Stimulated activated CD4-positive, alpha-beta T cell treated with anti-CD3 and anti-CD28 coated beads, Interleukin-2, amount 100 ng/mL, for 48 hours (primary cell): Measurements from ENCODE around the gene HOMER1.
"Not testable (repeated sequence)": the region's sequence is repeated elsewhere in the genome, so short reads cannot be mapped to it uniquely, and the experiment has no call there.

Experiments
- DNase-seq, 2 donors: peaks; one replicate each; pipeline ENCODE4 v3.0.0-alpha.2; 2020

Gene HOMER1

GRCh38 chr5:79413112-79413511 is 100.8 kb downstream of the HOMER1 start:
- no peak for DNase-seq

- DNase-seq, result no peak
These were observed 105.9 kb downstream of the HOMER1 start for GRCh38 chr5:79408028-79408427.

GRCh38 chr5:79407591-79407990 is 106.3 kb downstream of the HOMER1 start:
- no peak for DNase-seq

- DNase-seq, result no peak
These were observed 112.7 kb downstream of the HOMER1 start for GRCh38 chr5:79401216-79401615.

- DNase-seq, result no peak
These were observed 114.9 kb downstream of the HOMER1 start for GRCh38 chr5:79399046-79399445.

GRCh38 chr5:79397080-79397479 is 116.9 kb downstream of the HOMER1 start:
- DNase-seq, result no peak

GRCh38 chr5:79396265-79396664 is 117.7 kb downstream of the HOMER1 start:
- no peak for DNase-seq

- no peak for DNase-seq
These were observed 118.6 kb downstream of the HOMER1 start for GRCh38 chr5:79395296-79395695.

- DNase-seq, result no peak
These were observed 121.2 kb downstream of the HOMER1 start for GRCh38 chr5:79392776-79393175.

- DNase-seq, result no peak
These were observed 127.3 kb downstream of the HOMER1 start for GRCh38 chr5:79386679-79387078.

- DNase-seq, result not testable (repeated sequence)
These were observed 128.8 kb downstream of the HOMER1 start for GRCh38 chr5:79385126-79385525.

- no peak for DNase-seq
These were observed 135.3 kb downstream of the HOMER1 start for GRCh38 chr5:79378510-79379186.

- no peak for DNase-seq
These were observed 156.5 kb downstream of the HOMER1 start for GRCh38 chr5:79357398-79357797.

- DNase-seq, result no peak
These were observed 164.1 kb downstream of the HOMER1 start for GRCh38 chr5:79349881-79350280.

- no peak for DNase-seq
These were observed 164.9 kb downstream of the HOMER1 start for GRCh38 chr5:79349047-79349446.

GRCh38 chr5:79346420-79346824 is 167.5 kb downstream of the HOMER1 start:
- DNase-seq, result no peak

GRCh38 chr5:79333852-79334557 is 179.9 kb downstream of the HOMER1 start:
- DNase-seq, result no peak

- no peak for DNase-seq
These were observed 183.9 kb downstream of the HOMER1 start for GRCh38 chr5:79330071-79330470.

- no peak for DNase-seq
These were observed 184.5 kb downstream of the HOMER1 start for GRCh38 chr5:79329453-79329852.
